HepG2 (cell line): ENCODE data around the gene CCDC142. TPM values are rescaled to one million over a fixed set of nuclear protein-coding genes. Genes with fewer than 3 reads are reported as not detected.

Experiments used
- AGO1 ChIP-seq: fragments of 200-400 bp; formaldehyde crosslinking; IDR thresholded peaks from 2 replicates; pipeline ENCODE4 v1.6.1; 2017; ENCODE audit warnings: mild to moderate bottlenecking, low read depth, low read length, moderate library complexity; ENCODE audit not compliant: poor library complexity, severe bottlenecking
- CBX5 ChIP-seq: sonication (generic); formaldehyde crosslinking; IDR thresholded peaks from 2 replicates; pipeline ENCODE4 v1.4.0; 2020; ENCODE audit warnings: missing genetic modification reagents, borderline replicate concordance
- ESRRA ChIP-seq: sonication (generic); formaldehyde crosslinking; IDR thresholded peaks from 2 replicates; pipeline ENCODE4 v1.5.1; 2020; ENCODE audit warnings: mild to moderate bottlenecking, low read depth, missing genetic modification reagents
- FOXA3 ChIP-seq: IDR thresholded peaks from 2 replicates; pipeline ENCODE4 v1.6.1; 2016; ENCODE audit warnings: missing genetic modification reagents, missing compliant biosample characterization
- FOXO1 ChIP-seq: sonication (generic); formaldehyde crosslinking; IDR thresholded peaks from 2 replicates; pipeline ENCODE4 v1.4.0; 2020; ENCODE audit warnings: missing genetic modification reagents
- HNRNPUL1 ChIP-seq: fragments of 200-400 bp; formaldehyde crosslinking; IDR thresholded peaks from 2 replicates; pipeline ENCODE4 v1.6.1; 2017; ENCODE audit warnings: low read depth, mild to moderate bottlenecking, low read length, moderate library complexity
- IKZF4 ChIP-seq: sonication (generic); formaldehyde crosslinking; IDR thresholded peaks from 2 replicates; pipeline ENCODE4 v1.5.1; 2020; ENCODE audit warnings: borderline replicate concordance, mild to moderate bottlenecking, low read depth, missing genetic modification reagents; ENCODE audit errors: not compliant biosample characterization
- KAT8 ChIP-seq: IDR thresholded peaks from 2 replicates; pipeline ENCODE4 v1.6.1; 2016; ENCODE audit warnings: missing genetic modification reagents, missing compliant biosample characterization
- KLF11 ChIP-seq: IDR thresholded peaks from 2 replicates; pipeline ENCODE4 v1.6.1; 2016; ENCODE audit warnings: missing compliant biosample characterization
- KLF15 ChIP-seq: sonication (generic); formaldehyde crosslinking; IDR thresholded peaks from 2 replicates; pipeline ENCODE4 v1.8.1; 2023; ENCODE audit warnings: borderline replicate concordance, mild to moderate bottlenecking, inconsistent platforms, missing genetic modification reagents, mixed read lengths
- MAFF ChIP-seq: IDR thresholded peaks from 2 replicates; pipeline ENCODE4 v1.6.1; 2011; ENCODE audit warnings: low read depth, low read length, improper control_type of control experiment
- MBNL3 ChIP-seq: fragments of 250-450 bp; sonication (Bioruptor Pico); conservative IDR thresholded peaks from 2 replicates; pipeline ENCODE4 v1.8.0; 2022; ENCODE audit warnings: mild to moderate bottlenecking, inconsistent platforms
- MIER3 ChIP-seq: IDR thresholded peaks from 2 replicates; pipeline ENCODE4 v1.6.1; 2016; ENCODE audit warnings: missing compliant biosample characterization, borderline replicate concordance
- MIXL1 ChIP-seq: IDR thresholded peaks from 2 replicates; pipeline ENCODE4 v1.6.1; 2016
- MTA3 ChIP-seq: sonication (generic); formaldehyde crosslinking; IDR thresholded peaks from 2 replicates; pipeline ENCODE4 v1.4.0; 2020; ENCODE audit warnings: missing genetic modification reagents
- NFIC ChIP-seq: IDR thresholded peaks from 2 replicates; pipeline ENCODE4 v1.6.1; 2012; ENCODE audit warnings: mild to moderate bottlenecking, low read length, inconsistent platforms
- PTBP1 ChIP-seq: fragments of 200-400 bp; formaldehyde crosslinking; IDR thresholded peaks from 2 replicates; pipeline ENCODE4 v1.6.1; 2018; ENCODE audit warnings: low read length, low read depth; ENCODE audit not compliant: poor library complexity, severe bottlenecking
- RFX5 ChIP-seq: IDR thresholded peaks from 2 replicates; pipeline ENCODE4 v1.6.1; 2011; ENCODE audit warnings: low read depth, low read length, improper control_type of control experiment
- SRSF1 ChIP-seq: fragments of 200-400 bp; formaldehyde crosslinking; optimal IDR thresholded peaks from 2 replicates; pipeline ENCODE3; 2017; ENCODE audit warnings: mild to moderate bottlenecking, low read depth, low read length, moderate library complexity
- TBL1XR1 ChIP-seq: fragments of 150-350 bp; IDR thresholded peaks from 2 replicates; pipeline ENCODE4 v1.6.1; 2014; ENCODE audit warnings: borderline replicate concordance, low read length; ENCODE audit not compliant: partially characterized antibody
- ZFP36L2 ChIP-seq: sonication (generic); formaldehyde crosslinking; IDR thresholded peaks from 2 replicates; pipeline ENCODE4 v1.4.0; 2020; ENCODE audit warnings: missing genetic modification reagents
- ZNF496 ChIP-seq: sonication (generic); formaldehyde crosslinking; IDR thresholded peaks from 2 replicates; pipeline ENCODE4 v1.8.1; 2023; ENCODE audit warnings: mild to moderate bottlenecking, moderate library complexity, missing genetic modification reagents; ENCODE audit not compliant: insufficient replicate concordance
- ZNF720 ChIP-seq: sonication (generic); formaldehyde crosslinking; IDR thresholded peaks from 2 replicates; pipeline ENCODE4 v1.4.0; 2020; ENCODE audit warnings: missing genetic modification reagents
- ZNF75D ChIP-seq: sonication (generic); formaldehyde crosslinking; IDR thresholded peaks from 2 replicates; pipeline ENCODE4 v1.8.1; 2023; ENCODE audit warnings: missing genetic modification reagents, mild to moderate bottlenecking, borderline replicate concordance
- ZNF766 ChIP-seq: sonication (generic); formaldehyde crosslinking; IDR thresholded peaks from 2 replicates; pipeline ENCODE4 v1.5.0; 2020; ENCODE audit warnings: missing genetic modification reagents, borderline replicate concordance
- ZNF841 ChIP-seq: sonication (generic); formaldehyde crosslinking; IDR thresholded peaks from 2 replicates; pipeline ENCODE4 v1.8.1; 2023; ENCODE audit warnings: missing genetic modification reagents, borderline replicate concordance
- ZSCAN12 ChIP-seq: sonication (generic); formaldehyde crosslinking; IDR thresholded peaks from 2 replicates; pipeline ENCODE4 v1.9.0; 2021; ENCODE audit warnings: mild to moderate bottlenecking, missing genetic modification reagents
- polyA plus RNA-seq, 8 experiments: library from polyadenylated mRNA; depleted of rRNA in 3 of 8; stranded (reverse) in 7 of 8; unstranded in 1 of 8; fragments of >200 nt; fragmentation: Illumina TruSeq in 4 of 8; extraction: Trizol in 4 of 8; gene quantifications; 2 replicates each; pipeline versions ENCODE4 v1.2.1 to v1.2.3, GENCODE V29; 2011 to 2016; ENCODE audit warnings: low read depth in 4 of 8, missing spikeins in 1 of 8, mixed read lengths in 1 of 8; ENCODE audit not compliant: insufficient read depth in 1 of 8
- total RNA-seq, 5 experiments: library from RNA; depleted of rRNA; stranded (reverse); fragments of >200 nt; fragmentation: Illumina TruSeq; extraction: Trizol; gene quantifications; 2 replicates each; pipeline ENCODE4 v1.2.3, GENCODE V29; 2016; ENCODE audit warnings: low read depth in 1 of 5
- TF ChIP-seq, protein P1 (sequence below): IDR thresholded peaks from 2 replicates; pipeline ENCODE4 v1.6.1; 2016; ENCODE audit warnings: missing compliant biosample characterization, missing genetic modification reagents, borderline replicate concordance

The CCDC142 gene
- total and polyA plus RNA-seq, 2 of the 13 experiments (the other 11 are each of a cell fraction or from before 2014, with no cell fraction given) = 14.7 to 30.4 TPM

DNA sequence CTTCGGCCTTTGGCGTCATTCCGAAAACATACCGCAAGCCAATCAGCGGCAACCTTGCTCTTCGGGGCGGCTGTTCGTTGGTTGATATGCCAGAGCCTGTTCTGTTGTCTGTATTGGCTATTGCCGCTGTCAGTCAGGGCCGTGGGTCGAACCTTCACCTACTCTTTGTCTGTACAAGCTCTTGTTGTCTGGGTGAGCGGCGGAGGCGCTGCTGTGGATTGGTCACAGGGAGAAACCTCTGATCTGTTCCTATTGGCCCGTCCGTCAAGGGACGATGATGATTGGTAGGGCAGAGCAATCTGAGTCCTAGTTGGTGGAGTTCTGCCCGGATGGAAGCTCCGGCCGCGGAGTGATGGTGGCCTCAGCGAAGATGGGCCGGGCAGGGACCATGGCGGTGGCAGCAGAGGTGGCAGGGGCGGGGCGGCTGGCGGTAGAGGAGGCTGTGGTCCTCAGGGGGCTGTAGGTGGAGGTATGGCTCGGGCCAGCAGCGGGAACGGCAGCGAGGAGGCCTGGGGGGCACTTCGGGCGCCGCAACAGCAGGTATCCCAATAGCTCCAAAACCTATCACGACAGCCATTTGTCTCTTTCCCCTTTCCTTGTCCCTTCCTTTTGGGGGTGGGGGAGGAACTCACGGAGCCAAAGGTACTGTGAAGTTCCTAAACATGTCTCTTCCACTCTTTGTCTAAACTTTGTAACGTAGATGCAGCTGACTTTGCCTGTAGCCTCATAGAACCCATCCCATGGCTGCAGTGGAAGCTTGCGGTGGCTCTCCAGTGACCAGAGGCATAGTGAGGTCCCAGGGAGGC is 24.5 kb downstream of the CCDC142 start, which contains the start of gene WBP1 (continued):
- no peak for TF ChIP-seq MIER3 (CRISPR knock-in tag)
- TF ChIP-seq NFIC = no peak
- no peak for TF ChIP-seq MTA3 (CRISPR knock-in tag)
- no peak for TF ChIP-seq CBX5
- TF ChIP-seq MBNL3 (CRISPR knock-in tag) = no peak
- TF ChIP-seq MIXL1 (CRISPR knock-in tag) = 0 out of 2 replicates have a peak, but pooled peaks have one; percentile 35
- no peak for TF ChIP-seq ZNF720
- TF ChIP-seq KLF15 (CRISPR knock-in tag) = no peak
- no peak for TF ChIP-seq IKZF4 (CRISPR knock-in tag)
- no peak for TF ChIP-seq ZSCAN12 (CRISPR knock-in tag)
- no peak; the same call in 1 of the 2 replicates for TF ChIP-seq FOXA3 (CRISPR knock-in tag)
- TF ChIP-seq TBL1XR1 = no peak
- no peak for TF ChIP-seq ZFP36L2 (CRISPR knock-in tag)
- TF ChIP-seq ZNF766 (CRISPR knock-in tag) = no peak
- no peak for TF ChIP-seq FOXO1
- TF ChIP-seq ZNF841 (CRISPR knock-in tag) = no peak
- no peak for TF ChIP-seq ZNF75D (CRISPR knock-in tag)
- TF ChIP-seq MAFF = no peak
- TF ChIP-seq HNRNPUL1 = no peak
- no peak for TF ChIP-seq ZNF496 (CRISPR knock-in tag)
- no peak for TF ChIP-seq PTBP1
- TF ChIP-seq KAT8 (CRISPR knock-in tag) = no peak
- TF ChIP-seq AGO1 = peak; percentile 95
- TF ChIP-seq RFX5 = peak; percentile 91
- no peak for TF ChIP-seq KLF11 (CRISPR knock-in tag)
- TF ChIP-seq SRSF1 = peak; percentile 23
- no peak for TF ChIP-seq ESRRA (CRISPR knock-in tag)
- TF ChIP-seq, protein P1, sequence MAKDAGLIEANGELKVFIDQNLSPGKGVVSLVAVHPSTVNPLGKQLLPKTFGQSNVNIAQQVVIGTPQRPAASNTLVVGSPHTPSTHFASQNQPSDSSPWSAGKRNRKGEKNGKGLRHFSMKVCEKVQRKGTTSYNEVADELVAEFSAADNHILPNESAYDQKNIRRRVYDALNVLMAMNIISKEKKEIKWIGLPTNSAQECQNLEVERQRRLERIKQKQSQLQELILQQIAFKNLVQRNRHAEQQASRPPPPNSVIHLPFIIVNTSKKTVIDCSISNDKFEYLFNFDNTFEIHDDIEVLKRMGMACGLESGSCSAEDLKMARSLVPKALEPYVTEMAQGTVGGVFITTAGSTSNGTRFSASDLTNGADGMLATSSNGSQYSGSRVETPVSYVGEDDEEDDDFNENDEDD = peak; percentile 10; the same call in 1 of the 2 replicates
